Measurements from ENCODE around the gene OPCML.
A peak's percentile ranks its signal among the peaks of the same experiment; 100 is the strongest.

Gene OPCML

DNA sequence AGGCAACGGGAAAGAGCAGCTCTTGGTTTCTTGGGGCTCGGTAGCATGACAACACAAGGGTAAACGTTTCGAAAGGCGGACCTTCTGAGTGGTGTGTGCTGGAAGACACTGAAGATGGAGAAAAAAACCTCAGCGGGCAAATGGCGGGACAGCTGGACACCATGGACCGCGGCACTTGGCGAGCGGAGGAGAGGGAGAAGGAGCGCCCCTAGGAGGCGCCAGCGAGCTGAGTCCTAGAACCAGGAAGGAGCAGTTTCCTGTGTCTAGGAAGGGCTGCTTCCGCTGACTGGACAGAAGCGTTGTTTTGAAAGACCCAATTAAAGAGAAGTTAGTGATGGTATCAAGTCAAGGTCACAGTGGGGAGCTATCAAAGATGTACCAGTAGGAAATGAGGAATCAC is 44.0 kb upstream of the OPCML start:
- H3K27ac ChIP-seq (ENCODE audit: poor library complexity, severe bottlenecking) = no peak overlapping the region
- no peaks in the 10 kb centered on the region for H3K27me3 ChIP-seq (ENCODE audit: insufficient read depth, poor library complexity, severe bottlenecking)
- no peaks in the 10 kb centered on the region for H3K4me1 ChIP-seq (ENCODE audit: insufficient read depth, poor library complexity, severe bottlenecking)
- H3K36me3 ChIP-seq (ENCODE audit: low read depth) = no peaks in the 10 kb centered on the region
- ATAC-seq (ENCODE audit: low read depth) (no peak), DNase-seq (ENCODE audit: low spot score) (no peak)
- TF ChIP-seq, protein P1, sequence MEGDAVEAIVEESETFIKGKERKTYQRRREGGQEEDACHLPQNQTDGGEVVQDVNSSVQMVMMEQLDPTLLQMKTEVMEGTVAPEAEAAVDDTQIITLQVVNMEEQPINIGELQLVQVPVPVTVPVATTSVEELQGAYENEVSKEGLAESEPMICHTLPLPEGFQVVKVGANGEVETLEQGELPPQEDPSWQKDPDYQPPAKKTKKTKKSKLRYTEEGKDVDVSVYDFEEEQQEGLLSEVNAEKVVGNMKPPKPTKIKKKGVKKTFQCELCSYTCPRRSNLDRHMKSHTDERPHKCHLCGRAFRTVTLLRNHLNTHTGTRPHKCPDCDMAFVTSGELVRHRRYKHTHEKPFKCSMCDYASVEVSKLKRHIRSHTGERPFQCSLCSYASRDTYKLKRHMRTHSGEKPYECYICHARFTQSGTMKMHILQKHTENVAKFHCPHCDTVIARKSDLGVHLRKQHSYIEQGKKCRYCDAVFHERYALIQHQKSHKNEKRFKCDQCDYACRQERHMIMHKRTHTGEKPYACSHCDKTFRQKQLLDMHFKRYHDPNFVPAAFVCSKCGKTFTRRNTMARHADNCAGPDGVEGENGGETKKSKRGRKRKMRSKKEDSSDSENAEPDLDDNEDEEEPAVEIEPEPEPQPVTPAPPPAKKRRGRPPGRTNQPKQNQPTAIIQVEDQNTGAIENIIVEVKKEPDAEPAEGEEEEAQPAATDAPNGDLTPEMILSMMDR (IDR thresholded peaks at IDR 0.05; ENCODE audit: poor library complexity, severe bottlenecking) = no peak
- no peak overlapping the region for H3K4me3 ChIP-seq (ENCODE audit: severe bottlenecking)
- H3K9me3 ChIP-seq (ENCODE audit: severe bottlenecking) = no peaks in the 10 kb centered on the region

DNA sequence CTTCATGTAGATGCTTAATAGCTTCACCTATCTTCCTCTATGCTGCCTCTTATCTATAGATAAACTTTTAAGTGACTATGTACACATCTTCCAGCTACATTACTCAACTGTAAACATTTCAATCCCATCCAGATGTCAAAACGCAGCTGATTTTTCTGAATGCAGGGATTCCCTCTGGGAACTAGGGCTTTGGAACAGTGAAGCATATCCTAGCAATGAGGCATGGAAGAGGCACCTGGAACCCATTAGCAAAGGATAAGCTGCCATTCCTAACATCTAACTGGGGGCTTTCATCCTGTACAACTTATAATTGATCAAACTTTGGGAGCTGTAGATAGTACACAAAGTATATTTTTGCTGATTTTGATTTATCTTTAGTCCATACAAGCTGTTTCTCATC is 40.8 kb upstream of the OPCML start:
- no peaks in the 10 kb centered on the region for H3K36me3 ChIP-seq (ENCODE audit: low read depth)
- ATAC-seq (ENCODE audit: low read depth) (no peak), DNase-seq (ENCODE audit: low spot score) (no peak)
- no peak overlapping the region for H3K4me3 ChIP-seq (ENCODE audit: severe bottlenecking)
- H3K27me3 ChIP-seq (ENCODE audit: insufficient read depth, poor library complexity, severe bottlenecking) = no peaks in the 10 kb centered on the region
- H3K4me1 ChIP-seq (ENCODE audit: insufficient read depth, poor library complexity, severe bottlenecking) = no peaks in the 10 kb centered on the region
- H3K9me3 ChIP-seq (ENCODE audit: severe bottlenecking) = no peaks in the 10 kb centered on the region
- TF ChIP-seq, protein P1 (IDR thresholded peaks at IDR 0.05; ENCODE audit: poor library complexity, severe bottlenecking) = no peak
- H3K27ac ChIP-seq (ENCODE audit: poor library complexity, severe bottlenecking) = no peak overlapping the region

DNA sequence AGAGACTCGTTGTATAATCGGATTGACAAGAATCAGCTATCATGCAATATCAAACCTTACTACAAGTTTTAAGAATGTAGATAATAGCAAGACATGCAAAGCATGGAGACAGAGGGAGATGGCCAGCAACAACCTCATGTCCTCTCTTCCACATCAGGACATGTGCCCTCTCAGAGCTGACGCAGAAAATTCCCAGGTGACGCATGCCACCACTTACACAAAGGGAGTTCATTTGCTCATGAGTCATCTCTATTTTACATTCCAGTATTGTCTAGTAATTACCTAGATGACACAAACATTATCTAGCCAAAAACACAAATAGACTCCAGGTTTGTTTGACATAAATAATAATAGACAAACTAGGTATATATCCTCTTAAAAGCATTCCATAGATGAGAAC is 38.1 kb upstream of the OPCML start:
- Histone ChIP-seq H3K4me1 (ENCODE audit: insufficient read depth, poor library complexity, severe bottlenecking) (no peaks in the 10 kb centered on the region), H3K36me3 (ENCODE audit: low read depth) (no peaks in the 10 kb centered on the region), H3K27ac (ENCODE audit: poor library complexity, severe bottlenecking) (no peak overlapping the region), H3K9me3 (ENCODE audit: severe bottlenecking) (no peaks in the 10 kb centered on the region), H3K4me3 (ENCODE audit: severe bottlenecking) (no peak overlapping the region), H3K27me3 (ENCODE audit: insufficient read depth, poor library complexity, severe bottlenecking) (no peaks in the 10 kb centered on the region)
- TF ChIP-seq, protein P1 (IDR thresholded peaks at IDR 0.05; ENCODE audit: poor library complexity, severe bottlenecking) = no peak
- ATAC-seq (ENCODE audit: low read depth) (peak; percentile 53; the same call in 2 of the 3 replicates), DNase-seq (ENCODE audit: low spot score) (no peak)

DNA sequence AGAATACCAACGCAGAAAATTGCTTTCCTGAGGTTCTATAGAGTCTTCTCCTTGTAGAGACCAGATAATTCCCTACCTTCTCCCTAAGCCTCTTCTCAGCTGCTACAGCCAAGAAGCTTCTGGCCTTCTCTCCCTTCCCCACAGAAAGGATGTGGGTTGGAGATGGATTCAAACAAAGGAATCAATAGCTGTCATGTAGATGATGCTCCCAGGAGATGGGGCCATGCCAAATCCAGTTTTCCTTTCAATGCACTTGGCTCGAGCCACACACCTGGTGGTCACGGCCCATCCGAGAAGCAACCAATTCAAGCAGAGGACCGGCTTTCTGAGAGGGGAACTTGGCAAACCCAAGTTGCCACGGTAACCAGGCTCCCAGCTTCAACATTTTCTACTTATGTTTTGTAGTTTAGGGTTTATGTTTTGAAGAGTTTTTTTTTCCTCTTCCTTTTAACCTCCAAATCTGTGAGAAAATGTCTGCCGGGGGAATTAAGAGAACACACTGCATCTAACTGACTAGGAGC is 31.3 kb upstream of the OPCML start:
- H3K4me1 ChIP-seq (ENCODE audit: insufficient read depth, poor library complexity, severe bottlenecking) = no peaks in the 10 kb centered on the region
- no peaks in the 10 kb centered on the region for H3K36me3 ChIP-seq (ENCODE audit: low read depth)
- DNase-seq (ENCODE audit: low spot score) (no peak), ATAC-seq (ENCODE audit: low read depth) (no peak)
- TF ChIP-seq, protein P1 (IDR thresholded peaks at IDR 0.05; ENCODE audit: poor library complexity, severe bottlenecking) = no peak
- no peaks in the 10 kb centered on the region for H3K27me3 ChIP-seq (ENCODE audit: insufficient read depth, poor library complexity, severe bottlenecking)
- no peak overlapping the region for H3K27ac ChIP-seq (ENCODE audit: poor library complexity, severe bottlenecking)
- H3K9me3 ChIP-seq (ENCODE audit: severe bottlenecking) = no peaks in the 10 kb centered on the region
- no peak overlapping the region for H3K4me3 ChIP-seq (ENCODE audit: severe bottlenecking)

DNA sequence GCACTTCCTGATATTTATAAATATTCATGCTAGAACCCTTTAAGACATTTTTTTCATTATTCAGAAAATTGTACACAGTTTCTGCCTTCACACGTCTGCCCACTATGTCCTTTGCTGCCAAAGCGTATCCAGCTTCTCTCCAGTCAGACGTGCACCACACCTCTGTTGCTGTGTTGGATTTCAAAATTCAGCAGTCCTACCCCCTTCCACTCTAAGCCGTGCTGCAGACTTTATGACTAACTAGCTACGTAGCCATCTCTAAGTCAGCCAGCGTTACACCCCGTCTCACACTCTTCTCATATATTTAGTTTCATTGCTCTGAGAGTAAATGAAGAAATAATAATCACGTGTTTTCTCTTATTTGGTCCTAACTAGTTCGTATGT is 28.2 kb upstream of the OPCML start:
- Histone ChIP-seq H3K9me3 (ENCODE audit: severe bottlenecking) (no peaks in the 10 kb centered on the region), H3K4me1 (ENCODE audit: insufficient read depth, poor library complexity, severe bottlenecking) (no peaks in the 10 kb centered on the region), H3K27ac (ENCODE audit: poor library complexity, severe bottlenecking) (no peak overlapping the region), H3K4me3 (ENCODE audit: severe bottlenecking) (no peak overlapping the region), H3K36me3 (ENCODE audit: low read depth) (no peaks in the 10 kb centered on the region), H3K27me3 (ENCODE audit: insufficient read depth, poor library complexity, severe bottlenecking) (no peaks in the 10 kb centered on the region)
- TF ChIP-seq, protein P1 (IDR thresholded peaks at IDR 0.05; ENCODE audit: poor library complexity, severe bottlenecking) = no peak
- DNase-seq (ENCODE audit: low spot score) (no peak), ATAC-seq (ENCODE audit: low read depth) (0 out of 3 replicates have a peak, but pooled peaks have one; percentile 42)
